ENCODE measurements around the gene A3GALT2.

Gene A3GALT2

GRCh38 chr1:33332881-33333280, 12.0 kb upstream of the A3GALT2 start:
- peaks cover 14% of the 10 kb centered on the region for H4K20me1 ChIP-seq (ENCODE audit: insufficient read depth, low read length, poor library complexity, severe bottlenecking)
- H2AFZ ChIP-seq (ENCODE audit: low read length) = no peak overlapping the region
- H3K27me3 ChIP-seq (ENCODE audit: insufficient read depth, low read length, poor library complexity, severe bottlenecking) = no peaks in the 10 kb centered on the region
- peaks cover 49% of the 10 kb centered on the region for H3K79me2 ChIP-seq (ENCODE audit: insufficient read depth, low read length)
- no peak for TF ChIP-seq EZH2phosphoT487 (IDR thresholded peaks at IDR 0.05; ENCODE audit: borderline replicate concordance)
- TF ChIP-seq, protein P1, sequence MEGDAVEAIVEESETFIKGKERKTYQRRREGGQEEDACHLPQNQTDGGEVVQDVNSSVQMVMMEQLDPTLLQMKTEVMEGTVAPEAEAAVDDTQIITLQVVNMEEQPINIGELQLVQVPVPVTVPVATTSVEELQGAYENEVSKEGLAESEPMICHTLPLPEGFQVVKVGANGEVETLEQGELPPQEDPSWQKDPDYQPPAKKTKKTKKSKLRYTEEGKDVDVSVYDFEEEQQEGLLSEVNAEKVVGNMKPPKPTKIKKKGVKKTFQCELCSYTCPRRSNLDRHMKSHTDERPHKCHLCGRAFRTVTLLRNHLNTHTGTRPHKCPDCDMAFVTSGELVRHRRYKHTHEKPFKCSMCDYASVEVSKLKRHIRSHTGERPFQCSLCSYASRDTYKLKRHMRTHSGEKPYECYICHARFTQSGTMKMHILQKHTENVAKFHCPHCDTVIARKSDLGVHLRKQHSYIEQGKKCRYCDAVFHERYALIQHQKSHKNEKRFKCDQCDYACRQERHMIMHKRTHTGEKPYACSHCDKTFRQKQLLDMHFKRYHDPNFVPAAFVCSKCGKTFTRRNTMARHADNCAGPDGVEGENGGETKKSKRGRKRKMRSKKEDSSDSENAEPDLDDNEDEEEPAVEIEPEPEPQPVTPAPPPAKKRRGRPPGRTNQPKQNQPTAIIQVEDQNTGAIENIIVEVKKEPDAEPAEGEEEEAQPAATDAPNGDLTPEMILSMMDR (conservative IDR thresholded peaks at IDR 0.05; ENCODE audit: low read length) = no peak
- H3K4me3 ChIP-seq (ENCODE audit: low read length, poor library complexity, severe bottlenecking) = no peak overlapping the region
- peaks cover 69% of the 10 kb centered on the region; the same call in 1 of the 2 replicates for H3K36me3 ChIP-seq (ENCODE audit: insufficient read depth, low read length)
- no peaks in the 10 kb centered on the region for H3F3A ChIP-seq (ENCODE audit: low read depth)
- no peaks in the 10 kb centered on the region for H3K9me3 ChIP-seq (ENCODE audit: insufficient read depth, low read depth, low read length)
- H3K9ac ChIP-seq (ENCODE audit: low read depth, low read length, poor library complexity, severe bottlenecking) = no peak overlapping the region
- no peaks in the 10 kb centered on the region for H3K4me1 ChIP-seq (ENCODE audit: insufficient read depth, low read length, poor library complexity, severe bottlenecking)
- H3K4me2 ChIP-seq (ENCODE audit: low read depth, low read length, poor library complexity, severe bottlenecking) = no peak overlapping the region
- no peaks in the 10 kb centered on the region for H3K9me2 ChIP-seq (replicated peaks; ENCODE audit: low read depth, low read length)

DNA sequence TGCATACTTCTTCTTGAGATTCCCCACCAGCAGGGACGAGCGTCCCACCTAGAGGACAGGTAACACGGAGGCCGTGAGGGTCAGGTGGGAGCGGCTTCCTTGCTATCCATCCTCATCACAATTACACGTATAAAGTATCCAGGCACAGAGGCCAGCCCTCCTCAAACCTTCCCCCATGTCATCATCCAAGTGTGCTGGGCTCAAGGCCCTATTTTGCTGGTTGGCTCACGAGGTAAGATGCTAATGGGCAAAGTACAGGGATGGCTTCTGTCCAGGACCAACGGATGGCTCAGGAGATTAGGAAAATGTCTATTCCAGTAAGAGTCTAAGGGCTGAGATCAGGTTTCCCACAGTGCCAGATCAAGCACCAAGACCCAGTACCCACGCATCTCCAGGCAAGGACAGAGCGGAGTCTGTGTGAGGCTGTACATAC, 11.5 kb upstream of the A3GALT2 start:
- no peak overlapping the region for H3K4me2 ChIP-seq (ENCODE audit: low read depth, low read length, poor library complexity, severe bottlenecking)

DNA sequence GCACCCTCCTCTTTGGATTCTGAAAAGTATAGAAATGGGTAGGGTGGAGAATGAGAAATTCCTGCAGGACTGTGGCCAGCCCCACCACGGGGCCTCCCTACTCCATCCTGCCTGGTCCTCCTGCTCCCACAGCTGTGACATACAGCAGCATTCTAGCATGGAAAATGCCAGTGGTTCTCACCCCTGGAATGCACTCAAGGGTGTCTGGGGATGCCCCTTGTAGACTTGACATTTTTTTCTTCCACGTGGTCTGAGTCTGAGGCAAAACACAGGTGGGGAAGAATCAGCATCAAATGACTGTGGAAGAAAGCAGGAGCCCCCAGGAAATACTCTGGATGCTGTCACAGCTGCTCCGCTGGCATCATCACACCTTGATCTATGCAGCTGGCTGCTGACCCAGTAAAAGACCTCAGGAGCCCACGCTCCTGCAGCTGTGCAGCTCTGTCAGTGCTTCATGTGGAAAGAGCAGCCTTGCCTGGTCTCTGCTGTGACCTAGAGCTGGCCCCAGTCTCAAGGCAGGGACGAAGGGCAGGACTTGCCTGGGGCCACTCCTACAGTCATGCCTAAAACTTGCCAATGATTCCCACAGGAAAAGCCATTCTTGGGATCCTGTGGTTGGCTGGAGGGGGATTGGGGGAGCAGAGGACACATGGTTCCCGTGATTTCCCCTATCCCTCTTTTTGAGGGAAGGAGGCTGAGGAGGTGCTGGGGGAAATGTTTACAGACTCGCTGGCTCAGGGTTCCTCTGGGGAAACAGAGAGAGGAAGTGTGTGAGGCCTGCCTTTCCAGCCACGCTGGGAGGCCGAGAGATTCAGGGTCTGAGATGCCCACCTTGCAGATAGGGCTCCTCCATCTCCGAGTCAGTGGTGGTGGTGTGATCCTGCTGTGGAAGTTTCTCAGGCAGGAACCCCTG, 10.8 kb upstream of the A3GALT2 start:
- no peak for TF ChIP-seq EZH2phosphoT487 (IDR thresholded peaks at IDR 0.05; ENCODE audit: borderline replicate concordance)
- TF ChIP-seq, protein P1 (conservative IDR thresholded peaks at IDR 0.05; ENCODE audit: low read length) = no peak
- H3K27me3 ChIP-seq (ENCODE audit: insufficient read depth, low read length, poor library complexity, severe bottlenecking) = no peaks in the 10 kb centered on the region
- no peak overlapping the region for H3K4me3 ChIP-seq (ENCODE audit: low read length, poor library complexity, severe bottlenecking)
- H3K9me2 ChIP-seq (replicated peaks; ENCODE audit: low read depth, low read length) = no peaks in the 10 kb centered on the region
- no peak overlapping the region for H3K4me2 ChIP-seq (ENCODE audit: low read depth, low read length, poor library complexity, severe bottlenecking)
- no peaks in the 10 kb centered on the region for H3K9me3 ChIP-seq (ENCODE audit: insufficient read depth, low read depth, low read length)
- H3K4me1 ChIP-seq (ENCODE audit: insufficient read depth, low read length, poor library complexity, severe bottlenecking) = no peaks in the 10 kb centered on the region
- no peak overlapping the region for H3K9ac ChIP-seq (ENCODE audit: low read depth, low read length, poor library complexity, severe bottlenecking)
- peaks cover 38% of the 10 kb centered on the region for H3K79me2 ChIP-seq (ENCODE audit: insufficient read depth, low read length)
- H2AFZ ChIP-seq (ENCODE audit: low read length) = no peak overlapping the region
- no peaks in the 10 kb centered on the region for H3F3A ChIP-seq (ENCODE audit: low read depth)
- H4K20me1 ChIP-seq (ENCODE audit: insufficient read depth, low read length, poor library complexity, severe bottlenecking) = peaks cover 5% of the 10 kb centered on the region
- peaks cover 81% of the 10 kb centered on the region; the same call in 1 of the 2 replicates for H3K36me3 ChIP-seq (ENCODE audit: insufficient read depth, low read length)

More for the DNA sequence above, 11.5 kb upstream of the A3GALT2 start:
- H2AFZ ChIP-seq (ENCODE audit: low read length) = no peak overlapping the region
- no peak overlapping the region for H3K9ac ChIP-seq (ENCODE audit: low read depth, low read length, poor library complexity, severe bottlenecking)
- no peaks in the 10 kb centered on the region for H3K9me3 ChIP-seq (ENCODE audit: insufficient read depth, low read depth, low read length)
- TF ChIP-seq, protein P1 (conservative IDR thresholded peaks at IDR 0.05; ENCODE audit: low read length) = no peak
- TF ChIP-seq EZH2phosphoT487 (IDR thresholded peaks at IDR 0.05; ENCODE audit: borderline replicate concordance) = no peak
- H3K9me2 ChIP-seq (replicated peaks; ENCODE audit: low read depth, low read length) = no peaks in the 10 kb centered on the region
- H3K27me3 ChIP-seq (ENCODE audit: insufficient read depth, low read length, poor library complexity, severe bottlenecking) = no peaks in the 10 kb centered on the region
- peaks cover 74% of the 10 kb centered on the region; the same call in 1 of the 2 replicates for H3K36me3 ChIP-seq (ENCODE audit: insufficient read depth, low read length)
- H3K4me1 ChIP-seq (ENCODE audit: insufficient read depth, low read length, poor library complexity, severe bottlenecking) = no peaks in the 10 kb centered on the region
- H3K79me2 ChIP-seq (ENCODE audit: insufficient read depth, low read length) = peaks cover 44% of the 10 kb centered on the region
- no peak overlapping the region for H3K4me3 ChIP-seq (ENCODE audit: low read length, poor library complexity, severe bottlenecking)
- H3F3A ChIP-seq (ENCODE audit: low read depth) = no peaks in the 10 kb centered on the region
- H4K20me1 ChIP-seq (ENCODE audit: insufficient read depth, low read length, poor library complexity, severe bottlenecking) = peaks cover 9% of the 10 kb centered on the region
